GM12891 (cell line): ENCODE results near the gene CACNA1S.
A peak's percentile ranks its signal among the peaks of the same experiment; 100 is the strongest.

Experiments
- DNase-seq: peaks from one replicate; pipeline ENCODE4 v3.0.0; 2011; ENCODE audit warnings: low spot score; ENCODE audit not compliant: insufficient read length
- FAIRE-seq: peaks from 2 replicates; lab custom pipeline; 2011; peaks lifted over from hg19 to GRCh38; lab: Jason Lieb, UNC
- PAX5 ChIP-seq: IDR thresholded peaks from 2 replicates; pipeline ENCODE4 v1.6.1; 2011; ENCODE audit warnings: low read length, moderate library complexity, mild to moderate bottlenecking; ENCODE audit not compliant: insufficient read depth, severe bottlenecking
- POLR2A ChIP-seq: IDR thresholded peaks from 2 replicates; pipeline ENCODE4 v1.6.1; 2011; ENCODE audit warnings: low read depth, low read length, control low read depth
- POLR2AphosphoS5 ChIP-seq: IDR thresholded peaks from 2 replicates; pipeline ENCODE4 v1.6.1; 2011; ENCODE audit warnings: low read depth, low read length, control low read depth
- POU2F2 ChIP-seq: IDR thresholded peaks from 2 replicates; pipeline ENCODE4 v1.6.1; 2011; ENCODE audit warnings: low read depth, mild to moderate bottlenecking, control low read depth, low read length, moderate library complexity
- SPI1 ChIP-seq: IDR thresholded peaks from 2 replicates; pipeline ENCODE4 v1.6.1; 2011; ENCODE audit warnings: low read depth, low read length, control low read depth
- TAF1 ChIP-seq: IDR thresholded peaks from 2 replicates; pipeline ENCODE4 v1.6.1; 2011; ENCODE audit warnings: low read depth, low read length, control low read depth

CACNA1S gene

DNA sequence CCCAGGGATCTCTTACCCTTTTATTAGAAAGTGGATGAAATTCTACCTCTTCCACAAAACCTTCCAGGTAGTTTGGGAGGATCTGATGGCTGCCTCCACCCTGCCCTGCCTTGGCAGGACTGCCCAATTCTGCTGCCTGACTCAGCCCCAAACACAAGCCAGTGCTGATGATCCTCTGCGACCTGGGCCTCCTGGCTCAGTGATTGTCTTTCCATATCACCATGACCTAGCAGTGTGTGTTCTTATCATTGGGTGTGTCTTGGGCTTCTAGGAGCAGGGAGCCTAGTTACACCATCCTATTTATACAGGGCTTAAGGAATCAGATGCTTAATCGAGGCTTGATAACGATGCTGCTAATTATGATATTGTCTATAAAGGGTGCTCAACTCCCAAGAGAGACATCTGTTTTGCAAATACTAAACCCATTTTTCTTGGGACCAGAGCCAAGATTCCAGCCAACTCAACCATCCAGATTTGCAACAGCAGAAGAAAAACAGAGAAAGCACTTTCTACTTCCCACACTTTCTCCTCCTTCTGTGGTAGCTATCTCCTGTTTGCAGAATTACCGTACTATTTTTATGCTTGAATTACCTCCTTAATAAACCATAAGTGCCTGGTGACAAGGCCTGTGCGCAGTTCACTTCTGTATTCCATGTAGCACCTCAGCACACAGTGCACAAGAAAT, 52.2 kb downstream of the CACNA1S start:
- DNase-seq (no peak), FAIRE-seq (no peak)
- no peak for TF ChIP-seq SPI1
- no peak for TF ChIP-seq TAF1
- TF ChIP-seq POU2F2 = no peak
- no peak for TF ChIP-seq PAX5
- TF ChIP-seq POLR2A = no peak
- TF ChIP-seq POLR2AphosphoS5 = no peak

DNA sequence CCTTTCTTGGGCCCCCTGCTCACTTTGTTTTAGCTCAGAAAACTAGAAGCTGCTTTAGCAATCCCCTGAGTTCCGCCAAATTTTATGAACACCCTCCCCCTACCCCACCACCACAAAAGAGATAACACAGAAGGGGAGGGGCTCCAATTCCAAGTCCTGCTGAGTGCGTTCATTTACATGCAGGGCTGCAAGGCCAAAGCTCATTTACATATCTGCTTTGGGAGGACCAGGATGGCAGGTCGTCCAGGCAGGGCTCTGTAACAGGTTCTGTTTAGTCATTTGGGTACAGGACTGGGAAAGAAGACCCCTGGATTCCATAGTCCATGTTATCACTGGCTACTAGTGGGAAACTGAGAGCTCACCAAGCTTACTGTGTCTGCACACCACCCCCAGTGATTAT, 52.8 kb downstream of the CACNA1S start:
- TF ChIP-seq SPI1 = no peak
- no peak for TF ChIP-seq POU2F2
- no peak for TF ChIP-seq TAF1
- no peak for TF ChIP-seq POLR2A
- no peak for TF ChIP-seq POLR2AphosphoS5
- TF ChIP-seq PAX5 = no peak
- no peak for FAIRE-seq
- no peak for DNase-seq

DNA sequence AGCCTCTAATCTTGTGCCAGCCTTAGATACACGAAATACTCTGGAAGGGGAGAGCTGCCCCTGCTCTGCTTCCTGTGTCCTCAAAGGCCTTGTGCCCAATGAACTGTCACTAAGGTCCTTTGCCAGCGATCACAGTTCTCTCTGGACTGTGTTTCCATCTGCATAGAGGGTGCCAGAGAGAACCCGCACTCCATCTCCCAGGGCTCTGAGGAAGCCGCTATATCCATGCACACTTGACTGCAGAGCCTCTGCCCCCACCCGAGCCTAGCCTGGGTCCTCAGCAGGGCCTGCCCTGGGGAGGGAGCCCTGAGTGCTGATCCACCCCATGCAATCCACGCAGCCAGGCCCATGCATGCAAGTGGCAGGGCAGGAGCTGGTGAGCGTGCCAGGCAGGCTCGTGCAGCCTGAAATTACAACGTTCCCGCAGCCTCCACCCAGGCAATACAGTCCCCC, 58.1 kb downstream of the CACNA1S start:
- no peak for FAIRE-seq

DNA sequence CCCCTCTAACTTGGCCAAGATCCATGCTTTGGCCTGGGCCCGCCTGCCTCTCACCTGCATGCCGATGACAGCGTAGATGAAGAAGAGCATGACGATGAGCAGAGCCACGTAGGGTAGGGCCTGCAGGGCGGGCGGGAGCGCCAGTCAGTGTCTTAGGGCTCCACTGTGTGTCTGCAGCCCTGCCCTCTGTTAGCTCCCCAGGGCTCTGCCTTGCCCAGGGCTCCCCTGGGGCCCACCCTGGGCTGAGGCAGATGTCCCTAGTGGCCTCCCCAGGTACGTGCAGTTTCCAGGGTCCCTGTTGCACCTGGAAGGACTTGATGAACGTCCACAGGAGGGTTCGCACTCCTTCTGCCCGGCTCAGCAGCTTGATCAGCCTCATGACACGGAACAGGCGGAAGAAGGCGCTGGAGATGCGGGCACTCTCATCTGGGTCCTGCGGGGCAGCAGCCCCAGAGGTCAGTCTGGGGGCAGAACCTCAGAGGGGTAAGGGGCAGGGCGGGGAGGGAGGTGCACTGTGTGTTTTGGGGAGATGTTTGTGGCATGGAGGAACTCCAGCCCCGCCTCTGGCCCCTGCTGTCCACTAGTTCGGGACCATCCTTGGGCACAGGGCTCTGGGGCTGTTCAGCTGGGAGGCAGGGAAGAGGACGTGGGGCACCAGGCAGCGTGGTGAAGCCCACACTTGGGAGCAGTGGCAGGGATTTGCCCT, 58.9 kb downstream of the CACNA1S start:
- DNase-seq (no peak), FAIRE-seq (no peak)
- TF ChIP-seq POLR2AphosphoS5 (no peak), SPI1 (no peak), PAX5 (no peak), TAF1 (no peak), POLR2A (no peak), POU2F2 (no peak)

More for the DNA sequence above, 58.1 kb downstream of the CACNA1S start:
- no peak for TF ChIP-seq SPI1
- no peak for TF ChIP-seq TAF1
- TF ChIP-seq POLR2AphosphoS5 = no peak
- TF ChIP-seq PAX5 = no peak
- no peak for TF ChIP-seq POU2F2
- TF ChIP-seq POLR2A = no peak
- no peak for DNase-seq

DNA sequence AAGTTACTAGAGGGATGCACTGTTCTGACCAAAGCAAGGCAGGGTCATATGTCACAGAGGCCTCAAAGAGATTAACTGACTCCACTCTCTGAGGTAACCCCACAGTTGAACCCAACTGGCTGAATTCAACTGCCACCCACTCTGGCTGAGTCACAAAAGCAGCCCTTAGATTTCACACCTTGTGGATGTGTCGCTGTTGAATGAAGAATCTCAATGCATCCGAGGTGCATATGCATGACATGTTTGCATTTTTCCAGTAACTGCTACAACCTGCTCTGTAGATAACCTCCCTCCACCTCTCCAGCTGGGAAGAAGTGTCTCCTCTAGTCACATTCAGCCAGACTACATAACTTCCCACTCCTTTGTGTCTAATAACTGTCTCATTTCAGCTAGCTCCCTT, 60.8 kb downstream of the CACNA1S start:
- TF ChIP-seq POLR2A (no peak), SPI1 (no peak), PAX5 (no peak), TAF1 (no peak), POLR2AphosphoS5 (no peak), POU2F2 (no peak)
- DNase-seq (no peak), FAIRE-seq (peak; percentile 60)

DNA sequence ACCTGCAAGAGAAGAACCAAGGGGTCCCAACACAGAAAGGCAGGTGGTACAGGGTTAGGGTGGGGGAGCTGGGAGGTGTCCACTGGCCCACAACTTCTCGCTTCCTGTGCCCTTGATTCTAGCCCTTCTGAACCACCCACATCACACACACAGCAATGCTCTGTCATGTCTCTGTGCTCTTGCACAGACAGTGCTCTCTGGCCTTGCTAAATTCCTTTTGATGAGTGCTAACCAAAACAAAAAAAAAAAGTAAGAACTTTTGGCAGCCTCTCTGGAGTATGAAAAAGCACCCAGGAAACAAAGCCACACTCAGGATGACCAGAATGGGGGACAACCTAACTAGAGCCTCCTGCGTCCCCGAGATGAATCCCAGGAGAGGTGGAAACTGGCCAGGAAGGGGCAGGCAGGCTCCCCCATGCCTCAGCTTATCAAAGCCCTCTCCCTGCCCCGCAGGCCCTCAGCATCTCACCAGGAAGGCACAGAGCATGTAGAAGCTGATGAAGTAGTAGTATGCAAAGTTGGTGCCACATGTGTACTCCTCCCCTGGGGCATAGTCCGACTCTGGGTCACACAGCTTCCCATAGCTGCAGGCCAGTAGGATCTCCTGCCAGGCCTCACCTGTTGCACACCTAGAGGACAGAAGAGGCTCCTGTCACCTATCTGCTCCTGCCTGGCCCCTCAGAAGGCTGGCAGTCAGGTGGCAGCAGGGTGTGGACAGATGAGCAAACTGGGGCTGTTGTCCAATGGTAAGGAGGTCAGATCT, 61.5 kb downstream of the CACNA1S start:
- TF ChIP-seq PAX5 (no peak), TAF1 (no peak), POU2F2 (no peak), POLR2A (no peak), SPI1 (no peak), POLR2AphosphoS5 (no peak)
- FAIRE-seq = no peak
- no peak for DNase-seq

DNA sequence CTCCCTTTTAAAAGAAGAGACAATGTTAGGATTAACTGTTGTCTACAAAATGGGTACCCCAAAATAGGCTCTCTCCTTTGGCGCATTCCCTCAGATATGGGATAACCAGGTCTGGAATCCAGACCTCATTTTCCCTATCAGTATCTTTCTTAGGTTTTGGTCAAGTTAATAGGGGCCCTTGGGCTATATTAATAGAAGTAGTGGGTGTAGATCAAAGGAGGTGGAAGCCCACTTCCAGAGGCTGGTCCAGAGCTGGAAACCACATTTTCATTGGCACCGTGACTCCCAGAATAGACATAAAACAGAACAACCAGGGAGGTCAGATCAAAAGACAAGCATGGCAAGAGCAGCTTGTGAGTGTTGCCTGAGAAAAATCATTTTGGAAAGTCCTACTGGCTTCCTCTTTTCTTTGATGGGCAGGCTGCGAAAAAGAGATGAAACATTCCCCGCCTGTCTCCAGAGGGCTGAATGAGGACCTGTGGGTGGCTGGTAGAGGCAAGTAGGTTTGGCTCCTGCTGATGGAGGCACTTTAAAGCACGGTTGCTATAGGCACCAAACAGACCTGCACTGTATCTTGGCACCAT, 62.9 kb downstream of the CACNA1S start:
- FAIRE-seq (no peak), DNase-seq (no peak)
- TF ChIP-seq SPI1 = 0 out of 2 replicates have a peak, but pooled peaks have one; percentile 25
- TF ChIP-seq TAF1 = no peak
- TF ChIP-seq POU2F2 = no peak

DNA sequence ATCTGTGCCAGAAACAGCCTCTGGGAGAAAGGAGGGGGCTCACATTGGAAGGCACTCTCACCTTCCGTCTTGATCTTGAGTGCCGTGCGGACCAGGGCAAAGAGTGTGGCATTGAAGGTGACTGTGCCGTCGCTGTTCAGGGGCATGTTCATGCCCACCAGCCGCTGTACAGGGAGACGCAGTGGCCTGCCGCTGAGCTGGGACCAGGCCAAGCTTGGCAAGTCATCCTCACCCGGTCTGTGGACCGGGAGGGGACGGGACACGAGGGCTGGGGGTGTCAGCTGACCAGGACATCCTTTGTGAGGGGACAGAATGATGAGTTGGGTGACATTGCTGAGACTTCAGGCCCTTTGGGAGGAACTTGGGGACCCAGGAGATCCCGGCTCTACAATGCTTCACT, 63.7 kb downstream of the CACNA1S start:
- FAIRE-seq (no peak), DNase-seq (no peak)
- no peak for TF ChIP-seq SPI1
- no peak for TF ChIP-seq POLR2A
- TF ChIP-seq POLR2AphosphoS5 = no peak
- TF ChIP-seq PAX5 = no peak
- TF ChIP-seq TAF1 = no peak
- TF ChIP-seq POU2F2 = no peak

DNA sequence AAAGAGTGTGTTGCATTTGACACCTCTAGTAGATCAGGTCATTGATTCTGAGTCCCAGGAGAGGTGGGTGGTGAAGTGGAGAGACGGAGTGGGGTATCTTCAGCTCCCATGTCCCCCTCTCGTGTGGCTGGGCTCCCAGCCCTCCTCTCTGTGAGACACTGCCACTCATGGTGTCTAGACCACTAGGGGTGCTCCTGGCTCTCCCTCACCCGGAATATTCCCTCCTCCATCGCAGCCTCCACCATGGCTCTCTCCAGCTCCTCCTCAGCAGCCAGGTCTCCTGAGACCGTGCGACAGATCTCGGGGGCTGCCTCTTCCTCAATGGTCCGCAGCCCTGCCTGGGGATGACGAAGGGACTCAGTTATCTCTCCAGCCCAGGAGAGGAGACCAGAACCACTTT, 68.1 kb downstream of the CACNA1S start:
- no peak for FAIRE-seq

More for the DNA sequence above, 68.1 kb downstream of the CACNA1S start:
- no peak for DNase-seq
- TF ChIP-seq POU2F2 = no peak
- no peak for TF ChIP-seq SPI1
- no peak for TF ChIP-seq TAF1
- TF ChIP-seq PAX5 = no peak
- no peak for TF ChIP-seq POLR2AphosphoS5
- no peak for TF ChIP-seq POLR2A
